Nephron progenitor cell (in vitro differentiated cells): ENCODE results near the gene RHOT1.

Experiments used
- DNase-seq: peaks from one replicate; pipeline ENCODE4 v3.0.0; 2021
- H3K27ac Mint-ChIP-seq: 2 replicates; pipeline ENCODE4 v1.8.0; 2021; ENCODE audit warnings: mild to moderate bottlenecking, moderate library complexity, mixed read lengths
- H3K27me3 Mint-ChIP-seq: 2 replicates; pipeline ENCODE4 v1.8.0; 2021; ENCODE audit warnings: mild to moderate bottlenecking, low read depth, mixed read lengths; ENCODE audit not compliant: poor library complexity
- H3K36me3 Mint-ChIP-seq: 2 replicates; pipeline ENCODE4 v1.8.0; 2021; ENCODE audit warnings: low read depth, mixed read lengths
- H3K4me1 Mint-ChIP-seq: 2 replicates; pipeline ENCODE4 v1.8.0; 2021; ENCODE audit warnings: mixed read lengths
- H3K4me3 Mint-ChIP-seq: 2 replicates; pipeline ENCODE4 v1.8.0; 2021; ENCODE audit warnings: mild to moderate bottlenecking, moderate library complexity, mixed read lengths
- H3K9me3 Mint-ChIP-seq: 2 replicates; pipeline ENCODE4 v1.8.0; 2021; ENCODE audit warnings: mild to moderate bottlenecking, moderate library complexity, mixed read lengths
- TF ChIP-seq, protein P1 (sequence below): fragments of 200-600 bp; sonication (generic); IDR thresholded peaks from 2 replicates; pipeline ENCODE4 v1.5.0; 2021; ENCODE audit warnings: antibody characterized with exemption

The RHOT1 gene

DNA sequence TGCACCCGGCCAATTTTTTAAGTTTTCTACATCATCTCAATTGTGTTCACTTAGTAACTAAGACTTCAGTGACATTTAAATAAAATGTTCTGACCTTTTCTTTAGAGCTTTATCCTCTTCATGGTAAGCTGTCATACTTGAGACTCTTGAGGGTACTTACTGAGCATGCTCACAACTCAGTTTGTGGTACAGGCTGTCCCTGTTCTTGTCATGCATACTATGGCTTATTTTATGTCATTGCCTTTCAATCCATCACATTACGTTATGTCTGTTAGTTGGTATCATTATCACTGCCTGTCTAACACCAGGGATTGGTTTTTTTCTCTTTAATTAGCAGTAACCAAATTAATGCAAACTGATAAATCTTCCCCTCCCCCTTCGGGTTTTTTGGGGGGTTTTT lies 81.4 kb downstream of the RHOT1 start:
- Mint-ChIP-seq H3K36me3 (peaks cover 18% of the 10 kb centered on the region), H3K27me3 (no peaks in the 10 kb centered on the region), H3K27ac (no peak overlapping the region), H3K4me1 (peaks cover 12% of the 10 kb centered on the region), H3K9me3 (no peaks in the 10 kb centered on the region), H3K4me3 (no peak overlapping the region)
- DNase-seq: no peak
- TF ChIP-seq, protein P1, sequence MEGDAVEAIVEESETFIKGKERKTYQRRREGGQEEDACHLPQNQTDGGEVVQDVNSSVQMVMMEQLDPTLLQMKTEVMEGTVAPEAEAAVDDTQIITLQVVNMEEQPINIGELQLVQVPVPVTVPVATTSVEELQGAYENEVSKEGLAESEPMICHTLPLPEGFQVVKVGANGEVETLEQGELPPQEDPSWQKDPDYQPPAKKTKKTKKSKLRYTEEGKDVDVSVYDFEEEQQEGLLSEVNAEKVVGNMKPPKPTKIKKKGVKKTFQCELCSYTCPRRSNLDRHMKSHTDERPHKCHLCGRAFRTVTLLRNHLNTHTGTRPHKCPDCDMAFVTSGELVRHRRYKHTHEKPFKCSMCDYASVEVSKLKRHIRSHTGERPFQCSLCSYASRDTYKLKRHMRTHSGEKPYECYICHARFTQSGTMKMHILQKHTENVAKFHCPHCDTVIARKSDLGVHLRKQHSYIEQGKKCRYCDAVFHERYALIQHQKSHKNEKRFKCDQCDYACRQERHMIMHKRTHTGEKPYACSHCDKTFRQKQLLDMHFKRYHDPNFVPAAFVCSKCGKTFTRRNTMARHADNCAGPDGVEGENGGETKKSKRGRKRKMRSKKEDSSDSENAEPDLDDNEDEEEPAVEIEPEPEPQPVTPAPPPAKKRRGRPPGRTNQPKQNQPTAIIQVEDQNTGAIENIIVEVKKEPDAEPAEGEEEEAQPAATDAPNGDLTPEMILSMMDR: no peak

DNA sequence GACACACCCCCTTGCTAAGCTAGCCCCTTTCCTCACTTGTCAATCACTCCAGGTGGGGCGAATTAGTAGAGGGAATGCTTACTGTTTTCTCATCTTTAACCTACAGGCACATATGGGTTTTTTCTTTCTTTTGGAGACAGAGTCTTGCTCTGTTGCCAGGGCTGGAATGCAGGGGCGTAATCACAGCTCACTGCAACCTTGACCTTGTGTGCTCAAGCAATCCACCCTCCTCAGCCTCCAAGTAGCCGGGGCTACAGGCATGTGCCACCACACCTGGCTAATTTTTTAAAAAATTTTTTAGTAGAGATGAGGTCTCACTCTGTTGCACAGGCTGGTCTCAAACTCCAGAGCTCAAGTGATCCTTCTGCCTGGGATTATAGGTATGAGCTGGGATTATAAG lies 84.6 kb downstream of the RHOT1 start:
- TF ChIP-seq, protein P1: no peak
- H3K4me1 Mint-ChIP-seq: peaks cover 22% of the 10 kb centered on the region
- H3K27me3 Mint-ChIP-seq: no peaks in the 10 kb centered on the region
- H3K4me3 Mint-ChIP-seq: no peak overlapping the region
- H3K27ac Mint-ChIP-seq: no peak overlapping the region
- peaks cover 18% of the 10 kb centered on the region for H3K36me3 Mint-ChIP-seq
- DNase-seq: no peak
- no peaks in the 10 kb centered on the region for H3K9me3 Mint-ChIP-seq

DNA sequence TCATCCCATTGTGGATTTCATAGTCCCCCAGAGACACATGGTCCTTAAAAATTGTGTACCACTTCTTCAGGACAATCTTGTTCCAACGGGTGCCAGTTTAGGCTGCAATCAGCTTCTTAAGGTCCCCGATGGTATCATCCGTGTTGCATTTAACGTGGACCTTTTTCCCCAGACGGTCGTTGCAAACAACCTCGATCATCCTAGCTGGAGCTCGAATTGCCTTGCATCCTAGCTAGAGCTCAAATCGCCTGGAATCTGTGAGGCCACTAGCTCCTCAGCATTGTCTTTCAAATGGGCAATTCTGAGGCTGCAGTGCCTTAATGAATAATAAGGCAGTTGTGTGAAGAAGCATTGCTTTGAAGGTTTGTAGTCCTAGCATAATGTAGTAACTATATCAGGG lies 85.6 kb downstream of the RHOT1 start:
- no peak overlapping the region for H3K27ac Mint-ChIP-seq
- peaks cover 18% of the 10 kb centered on the region for H3K36me3 Mint-ChIP-seq
- no peaks in the 10 kb centered on the region for H3K9me3 Mint-ChIP-seq
- TF ChIP-seq, protein P1: no peak
- no peak overlapping the region for H3K4me3 Mint-ChIP-seq
- H3K27me3 Mint-ChIP-seq: no peaks in the 10 kb centered on the region
- no peak for DNase-seq
- H3K4me1 Mint-ChIP-seq: peaks cover 22% of the 10 kb centered on the region

GRCh38 chr17:32235588-32235987 lies 93.3 kb downstream of the RHOT1 start:
- TF ChIP-seq, protein P1: no peak
- H3K36me3 Mint-ChIP-seq: no peaks in the 10 kb centered on the region
- no peak overlapping the region for H3K4me3 Mint-ChIP-seq
- no peaks in the 10 kb centered on the region for H3K9me3 Mint-ChIP-seq
- H3K4me1 Mint-ChIP-seq: no peaks in the 10 kb centered on the region
- no peak overlapping the region for H3K27ac Mint-ChIP-seq
- H3K27me3 Mint-ChIP-seq: peaks cover 8% of the 10 kb centered on the region
- no peak for DNase-seq

DNA sequence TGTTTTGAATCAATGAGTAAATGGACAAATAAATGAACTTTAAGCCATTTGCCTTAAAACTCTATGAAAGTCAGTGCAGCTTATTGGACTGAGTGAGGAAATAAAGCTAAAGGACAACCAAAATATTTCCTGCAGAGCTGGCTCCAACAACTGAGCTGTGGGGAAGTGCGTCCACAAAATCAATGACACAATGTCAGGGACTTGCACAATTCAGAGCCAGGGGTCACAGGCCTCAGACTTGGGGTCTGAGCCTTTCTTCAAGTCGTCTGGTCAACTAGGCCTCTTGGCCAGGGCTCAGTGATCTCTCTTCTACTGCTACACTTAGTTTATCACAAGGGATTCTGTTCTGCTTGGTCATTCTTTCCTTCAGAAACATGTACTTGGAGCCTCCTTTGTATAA lies 97.2 kb downstream of the RHOT1 start:
- DNase-seq: no peak

GRCh38 chr17:32240750-32241149 lies 98.4 kb downstream of the RHOT1 start:
- no peak for DNase-seq
- H3K27ac Mint-ChIP-seq: no peak overlapping the region
- H3K4me3 Mint-ChIP-seq: no peak overlapping the region
- peaks cover 20% of the 10 kb centered on the region for H3K4me1 Mint-ChIP-seq
- H3K9me3 Mint-ChIP-seq: no peaks in the 10 kb centered on the region
- H3K36me3 Mint-ChIP-seq: peaks cover 5% of the 10 kb centered on the region
- H3K27me3 Mint-ChIP-seq: peaks cover 17% of the 10 kb centered on the region
- TF ChIP-seq, protein P1: no peak

More for the DNA sequence above, 97.2 kb downstream of the RHOT1 start:
- TF ChIP-seq, protein P1: no peak
- Mint-ChIP-seq H3K9me3 (no peaks in the 10 kb centered on the region), H3K27me3 (peaks cover 17% of the 10 kb centered on the region), H3K27ac (no peak overlapping the region), H3K4me3 (no peak overlapping the region), H3K4me1 (peaks cover 20% of the 10 kb centered on the region), H3K36me3 (peaks cover 5% of the 10 kb centered on the region)
